Small intestine (tissue), 7 donors: ENCODE results near the gene FGF14. TPM values are rescaled to one million over a fixed set of nuclear protein-coding genes. Genes with fewer than 3 reads are reported as not detected.

ENCODE experiments used
- DNase-seq, 2 donors: peaks; one replicate each; pipeline versions ENCODE4 v3.0.0 to v3.0.0-alpha.2; 2013
- FAIRE-seq: peaks from 2 replicates; lab custom pipeline; 2012; peaks lifted over from hg19 to GRCh38; lab: Jason Lieb, UNC
- H3K27ac ChIP-seq, 3 donors: one replicate each; pipeline ENCODE4 v1.5.1; 2013; ENCODE audit warnings: low read length in 2 of 3, mild to moderate bottlenecking in 2 of 3, control low read depth in 1 of 3, inconsistent platforms in 1 of 3, low read depth in 1 of 3, moderate library complexity in 1 of 3
- H3K27me3 ChIP-seq, 3 donors: one replicate each; pipeline ENCODE4 v1.6.1; 2013; ENCODE audit warnings: low read length in 3 of 3, inconsistent platforms in 1 of 3; ENCODE audit not compliant: control insufficient read depth in 3 of 3, insufficient read depth in 3 of 3
- H3K36me3 ChIP-seq, 3 donors: one replicate each; pipeline ENCODE4 v1.6.1; 2013; ENCODE audit warnings: low read length in 3 of 3, inconsistent platforms in 1 of 3, low read depth in 1 of 3, mild to moderate bottlenecking in 1 of 3, moderate library complexity in 1 of 3; ENCODE audit not compliant: control insufficient read depth in 3 of 3, insufficient read depth in 2 of 3
- H3K4me1 ChIP-seq, 3 donors: one replicate each; pipeline ENCODE4 v1.6.1; 2013; ENCODE audit warnings: low read length in 2 of 3, inconsistent platforms in 1 of 3, low read depth in 1 of 3, mild to moderate bottlenecking in 1 of 3, moderate library complexity in 1 of 3; ENCODE audit not compliant: control insufficient read depth in 3 of 3, insufficient read depth in 2 of 3
- H3K4me3 ChIP-seq, 3 donors: one replicate each; pipeline ENCODE4 v1.5.1; 2013; ENCODE audit warnings: low read length in 3 of 3, control low read depth in 1 of 3, inconsistent platforms in 1 of 3, low read depth in 1 of 3, mild to moderate bottlenecking in 1 of 3, moderate library complexity in 1 of 3
- H3K9me3 ChIP-seq, 2 donors: one replicate each; pipeline ENCODE4 v1.6.1; 2013; ENCODE audit warnings: low read depth in 1 of 2, low read length in 1 of 2; ENCODE audit not compliant: control insufficient read depth in 2 of 2, insufficient read depth in 1 of 2
- WGBS, 3 donors: extraction: QIAGEN DNeasy Blood & Tissue Kit; methylation state at CpG; one replicate each; pipeline ENCODE4 v1.1.7; 2013; 5-methylcytosine and 5-hydroxymethylcytosine counted together
- polyA plus RNA-seq, 4 donors: library from polyadenylated mRNA; stranded (reverse) in 3 of 4; unstranded in 1 of 4; fragments of 200-250 nt in 3 of 4; fragments of 120-200 nt in 1 of 4; gene quantifications; one replicate each; pipeline versions ENCODE4 v1.2.1 to v1.2.3, GENCODE V29; 2013
- donor health status: healthy with polysubstance abuse.
- donor health status: control.
- donor health status: control.
- donor health status: Bipolar disorder and iron deficiency.
- donor health status: healthy.

The FGF14 gene
- polyA plus RNA-seq, 4 donors, result under 0.01 to 0.74 (median 0.31) TPM; not detected in 1

DNA sequence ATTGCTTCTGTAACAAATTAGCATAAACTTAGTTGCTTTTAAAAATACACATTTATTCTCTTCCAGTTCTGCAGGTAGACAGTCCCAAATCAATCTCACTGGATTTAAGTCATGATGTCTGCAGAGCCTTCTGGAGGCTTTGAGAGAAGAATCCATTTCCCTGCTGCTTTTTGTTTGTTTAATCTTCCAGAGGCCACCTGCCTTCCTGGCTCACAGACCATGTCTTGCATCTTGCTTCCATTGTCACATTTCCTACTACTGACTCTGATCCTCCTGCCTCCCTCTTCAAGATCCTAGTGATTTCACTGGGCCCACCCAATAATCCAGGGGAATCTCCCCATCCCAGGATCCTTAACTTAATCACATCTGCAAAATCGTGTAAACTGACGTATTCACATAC, 476.1 kb downstream of the FGF14 start:
- H3K4me3 ChIP-seq, result no peak overlapping the region
- no peak overlapping the region for H3K27ac ChIP-seq
- DNase-seq, result no peak
- no peaks in the 10 kb centered on the region for H3K4me1 ChIP-seq
- 54 to 64% (median 56%) methylated on average over 2 of the region's 2 CpGs for WGBS, 3 donors
- FAIRE-seq, result no peak
- H3K9me3 ChIP-seq, result no peaks in the 10 kb centered on the region
- no peaks in the 10 kb centered on the region for H3K36me3 ChIP-seq
- H3K27me3 ChIP-seq, result peaks cover 0 to 1% (median 0%) of the 10 kb centered on the region in 3 donors

DNA sequence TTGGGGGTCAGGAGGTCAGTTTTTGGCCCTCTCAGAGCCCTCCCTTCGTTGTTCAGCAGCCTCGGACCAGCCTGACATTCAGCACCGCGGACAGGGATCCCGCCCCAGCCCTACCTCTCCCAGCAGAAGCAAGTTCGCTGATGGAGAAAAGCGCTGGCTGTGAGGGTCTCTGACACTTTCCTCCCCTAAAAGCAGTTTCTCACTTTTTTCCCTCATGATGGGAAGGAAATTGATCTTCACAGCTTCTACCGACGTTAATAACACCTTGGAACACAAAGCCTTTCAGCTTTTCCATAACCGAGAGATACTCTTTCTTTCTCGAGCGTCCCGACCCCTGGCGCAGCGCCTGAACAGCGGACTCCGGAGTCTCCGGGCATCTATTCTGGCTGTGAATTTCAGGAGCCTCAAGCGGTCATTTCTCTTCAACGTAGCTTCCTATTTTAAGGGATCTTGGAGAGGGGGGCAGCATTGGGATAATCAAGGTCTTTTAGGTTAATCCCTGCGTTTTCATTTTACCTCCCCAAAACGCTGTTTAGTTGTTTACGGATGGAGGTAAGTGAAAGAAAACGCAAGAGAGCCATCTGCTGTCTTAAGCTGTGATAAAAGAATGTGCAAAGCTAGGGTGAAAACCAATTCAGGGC, 482.2 kb downstream of the FGF14 start:
- Histone ChIP-seq H3K9me3 (no peaks in the 10 kb centered on the region), H3K4me1 (no peaks in the 10 kb centered on the region), H3K27me3 (peaks cover 17 to 39% (median 27%) of the 10 kb centered on the region in 3 donors), H3K36me3 (no peaks in the 10 kb centered on the region), H3K4me3 (peak overlapping the region in 1 of 3 donors; percentile 19), H3K27ac (no peak overlapping the region)
- DNase-seq (peak in 1 of 2 donors; percentile 11), FAIRE-seq (no peak)
- 3 to 12% (median 11%) methylated on average over 24 of the region's 24 CpGs for WGBS, 3 donors

GRCh38 chr13:101917833-101918661, 483.8 kb downstream of the FGF14 start:
- H3K27ac ChIP-seq, result no peak overlapping the region
- H3K4me1 ChIP-seq, result no peaks in the 10 kb centered on the region
- FAIRE-seq (no peak), DNase-seq (peak in 1 of 2 donors; percentile 2)
- WGBS, 3 donors, result 9 to 18% (median 12%) methylated on average over 14 of the region's 14 CpGs
- no peaks in the 10 kb centered on the region for H3K9me3 ChIP-seq
- H3K27me3 ChIP-seq, result peaks cover 17 to 39% (median 27%) of the 10 kb centered on the region in 3 donors
- H3K36me3 ChIP-seq, result no peaks in the 10 kb centered on the region
- H3K4me3 ChIP-seq, result no peak overlapping the region

DNA sequence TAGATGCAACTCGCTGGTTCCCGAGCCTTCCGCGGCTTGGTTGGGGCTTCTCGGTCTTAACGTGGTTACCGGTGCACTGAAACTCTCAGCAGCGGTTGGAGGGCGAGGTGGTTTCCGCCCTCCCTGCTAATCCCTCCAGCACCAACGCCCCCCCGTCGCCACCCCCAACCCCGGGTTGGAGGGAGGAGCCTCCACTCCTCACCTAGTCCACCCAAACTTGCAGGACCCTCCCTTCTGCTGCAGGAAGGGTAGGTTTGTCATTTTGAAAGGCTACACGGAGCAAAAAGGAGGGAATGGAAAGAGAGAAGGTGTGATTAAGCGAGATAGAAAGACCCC, 484.4 kb downstream of the FGF14 start:
- no peaks in the 10 kb centered on the region for H3K9me3 ChIP-seq
- no peak for DNase-seq
- no peaks in the 10 kb centered on the region for H3K4me1 ChIP-seq
- WGBS, 3 donors, result 1 to 5% (median 5%) methylated on average over 12 to 16 of the region's 16 CpGs
- FAIRE-seq, result no peak
- H3K36me3 ChIP-seq, result no peaks in the 10 kb centered on the region
- no peak overlapping the region for H3K4me3 ChIP-seq
- peaks cover 17 to 39% (median 27%) of the 10 kb centered on the region in 3 donors for H3K27me3 ChIP-seq
- H3K27ac ChIP-seq, result no peak overlapping the region

- FAIRE-seq, result no peak
Observed at GRCh38 chr13:101916775-101917474, 484.9 kb downstream of the FGF14 start.

GRCh38 chr13:101916108-101916774, 485.6 kb downstream of the FGF14 start:
- H3K36me3 ChIP-seq, result no peaks in the 10 kb centered on the region
- H3K9me3 ChIP-seq, result no peaks in the 10 kb centered on the region
- no peak for FAIRE-seq
- DNase-seq, result peak in 1 of 2 donors; percentile 10
- no peak overlapping the region for H3K27ac ChIP-seq
- no peaks in the 10 kb centered on the region for H3K4me1 ChIP-seq
- peaks cover 17 to 39% (median 25%) of the 10 kb centered on the region in 3 donors for H3K27me3 ChIP-seq
- H3K4me3 ChIP-seq, result no peak overlapping the region
- WGBS, 3 donors, result 3 to 8% (median 8%) methylated on average over 35 to 62 of the region's 62 CpGs

More at GRCh38 chr13:101916775-101917474, 484.9 kb downstream of the FGF14 start:
- H3K27me3 ChIP-seq, result peaks cover 17 to 39% (median 27%) of the 10 kb centered on the region in 3 donors
- no peaks in the 10 kb centered on the region for H3K36me3 ChIP-seq
- peak in 1 of 2 donors; percentile 9 for DNase-seq
- no peaks in the 10 kb centered on the region for H3K9me3 ChIP-seq
- H3K27ac ChIP-seq, result no peak overlapping the region
- H3K4me1 ChIP-seq, result no peaks in the 10 kb centered on the region
- 2 to 8% (median 7%) methylated on average over 27 to 73 of the region's 73 CpGs for WGBS, 3 donors
- no peak overlapping the region for H3K4me3 ChIP-seq

DNA sequence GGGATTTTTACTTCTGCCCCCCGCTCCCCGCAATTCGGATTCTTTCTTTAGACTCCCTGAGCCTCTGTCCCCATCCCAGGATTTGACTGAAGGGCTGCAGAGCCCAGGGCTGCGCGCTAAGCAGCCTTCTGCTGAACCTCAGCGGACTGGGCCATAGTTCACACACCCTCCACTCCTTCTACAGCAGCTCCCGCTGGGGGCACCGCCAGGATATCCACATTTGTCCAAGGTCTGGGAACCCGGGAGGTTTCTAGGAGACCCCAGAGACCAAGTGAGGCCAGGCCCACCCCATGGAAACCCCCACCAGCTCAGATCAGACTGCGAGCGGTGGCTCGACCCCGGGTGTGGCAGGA, 486.1 kb downstream of the FGF14 start:
- FAIRE-seq (no peak), DNase-seq (no peak)
- Histone ChIP-seq H3K4me1 (no peaks in the 10 kb centered on the region), H3K9me3 (no peaks in the 10 kb centered on the region), H3K27me3 (peaks cover 17 to 39% (median 25%) of the 10 kb centered on the region in 3 donors), H3K27ac (no peak overlapping the region), H3K36me3 (no peaks in the 10 kb centered on the region), H3K4me3 (no peak overlapping the region)
- 7 to 11% (median 10%) methylated on average over 13 of the region's 13 CpGs for WGBS, 3 donors

DNA sequence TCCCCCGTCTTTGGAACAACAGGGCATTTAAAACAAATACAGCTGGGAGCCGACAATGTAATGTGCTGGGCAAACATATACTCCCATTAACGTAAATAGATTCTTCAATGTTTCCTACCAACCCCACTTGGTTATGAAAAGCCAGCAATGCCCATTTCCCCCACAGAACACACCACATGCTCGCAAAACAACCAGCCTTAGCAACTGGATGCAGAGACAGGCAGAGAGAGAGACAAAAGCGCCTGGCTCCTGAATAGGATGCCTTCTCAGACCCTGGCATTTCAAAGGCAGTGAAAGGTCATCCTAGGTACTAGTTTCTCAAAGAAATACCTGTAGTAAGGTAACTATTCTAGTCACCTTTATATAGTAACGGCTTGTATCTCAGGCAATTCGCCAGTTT, 486.5 kb downstream of the FGF14 start:
- H3K27me3 ChIP-seq, result peaks cover 17 to 39% (median 25%) of the 10 kb centered on the region in 3 donors
- peak; percentile 3 to 5 for DNase-seq
- WGBS, 3 donors, result 11 to 22% (median 11%) methylated on average over 7 of the region's 7 CpGs
- no peak for FAIRE-seq
- no peaks in the 10 kb centered on the region for H3K4me1 ChIP-seq
- H3K36me3 ChIP-seq, result no peaks in the 10 kb centered on the region
- no peaks in the 10 kb centered on the region for H3K9me3 ChIP-seq
- H3K27ac ChIP-seq, result no peak overlapping the region
- H3K4me3 ChIP-seq, result no peak overlapping the region
